A549 (cell line): ENCODE measurements around the gene CRYBG3. TPM values are rescaled to one million over a fixed set of nuclear protein-coding genes. Genes with fewer than 3 reads are reported as not detected.

Experiments used
- ATAC-seq, 2 experiments: fragments of 200-7000 bp in 1 of 2; fragments of >200 bp in 1 of 2; cut with Nextera tagmentation in 1 of 2; cut with Tn5 transposase in 1 of 2; 3 replicates each; pipeline versions ENCODE4 v1.8.0 to v1.9.1; 2018 to 2020; ENCODE audit warnings: mild to moderate bottlenecking in 1 of 2, moderate library complexity in 1 of 2
- CTCF ChIA-PET: fragments of 300-600 bp; sonication (Branson Sonifier 250); formaldehyde crosslinking; extraction: SDS; loops from one replicate; lab custom pipeline; 2021; ENCODE audit warnings: antibody characterized with exemption, inconsistent platforms; lab: Yijun Ruan, JAX
- POLR2A ChIA-PET: fragments of 350-600 bp; formaldehyde crosslinking; extraction: SDS; loops from one replicate; lab custom pipeline; 2021; ENCODE audit warnings: antibody characterized with exemption, inconsistent platforms; lab: Yijun Ruan, JAX
- DNase-seq, 2 experiments: peaks; one replicate each; pipeline versions ENCODE4 v3.0.0 to v3.0.0-alpha.2; 2011 to 2016; ENCODE audit warnings: low read depth in 1 of 2, low spot score in 1 of 2
- FAIRE-seq: peaks from 2 replicates; lab custom pipeline; 2011; peaks lifted over from hg19 to GRCh38; lab: Jason Lieb, UNC
- H3K27ac ChIP-seq, 2 experiments: fragments of >200 bp; sonication (Bioruptor Twin); formaldehyde crosslinking; 3 replicates each; pipeline ENCODE4 v1.5.1; 2016 to 2017
- H3K4me1 ChIP-seq: fragments of >200 bp; sonication (Bioruptor Twin); formaldehyde crosslinking; 3 replicates; pipeline ENCODE4 v1.6.1; 2016
- H3K4me2 ChIP-seq: fragments of >200 bp; sonication (Bioruptor Twin); formaldehyde crosslinking; 3 replicates; pipeline ENCODE4 v1.6.1; 2016
- H3K4me3 ChIP-seq: fragments of >200 bp; sonication (Bioruptor Twin); formaldehyde crosslinking; 3 replicates; pipeline ENCODE4 v1.5.1; 2016
- H3K9me3 ChIP-seq: fragments of >200 bp; sonication (Bioruptor Twin); formaldehyde crosslinking; 3 replicates; pipeline ENCODE4 v1.6.1; 2016
- BCL3 ChIP-seq: fragments of >200 bp; sonication (Bioruptor Twin); formaldehyde crosslinking; IDR thresholded peaks from 3 replicates; pipeline ENCODE4 v1.6.1; 2016
- BHLHE40 ChIP-seq: IDR thresholded peaks from 2 replicates; pipeline ENCODE4 v1.6.1; 2012; ENCODE audit warnings: low read depth, low read length, inconsistent platforms
- CEBPB ChIP-seq, 2 experiments: fragments of >200 bp in 1 of 2; sonication (Bioruptor Twin) in 1 of 2; formaldehyde crosslinking in 1 of 2; IDR thresholded peaks; 2 replicates each; pipeline ENCODE4 v1.6.1; 2012 to 2016
- CTCF ChIP-seq: fragments of >200 bp; sonication (Bioruptor Twin); formaldehyde crosslinking; IDR thresholded peaks from 3 replicates; pipeline ENCODE4 v1.5.1; 2016
- EHF ChIP-seq: fragments of 250-450 bp; sonication (Bioruptor Pico); IDR thresholded peaks from 2 replicates; pipeline ENCODE4 v1.5.0; 2020; ENCODE audit warnings: mild to moderate bottlenecking
- EP300 ChIP-seq, 2 experiments: fragments of >200 bp; sonication (Bioruptor Twin); formaldehyde crosslinking; IDR thresholded peaks; 2 replicates in 1 of 2; 3 replicates in 1 of 2; pipeline ENCODE4 v1.6.1; 2016 to 2017
- FOSB ChIP-seq: fragments of 250-450 bp; sonication (Bioruptor Pico); IDR thresholded peaks from 2 replicates; pipeline ENCODE4 v1.5.0; 2020; ENCODE audit warnings: mild to moderate bottlenecking, moderate library complexity
- FOSL2 ChIP-seq, 2 experiments: fragments of 450-650 bp in 1 of 2; fragments of >200 bp in 1 of 2; sonication (Bioruptor Twin) in 1 of 2; formaldehyde crosslinking; IDR thresholded peaks; 2 replicates each; pipeline versions ENCODE4 v1.5.0 to v1.6.1; 2016 to 2020; ENCODE audit warnings: mild to moderate bottlenecking in 1 of 2, moderate library complexity in 1 of 2
- HEYL ChIP-seq: fragments of 250-450 bp; sonication (Bioruptor Pico); IDR thresholded peaks from 2 replicates; pipeline ENCODE4 v1.8.0; 2021; ENCODE audit warnings: mild to moderate bottlenecking, moderate library complexity
- HOXA7 ChIP-seq: fragments of 250-450 bp; sonication (Bioruptor Pico); IDR thresholded peaks from 2 replicates; pipeline ENCODE4 v1.5.0; 2020; ENCODE audit warnings: mild to moderate bottlenecking, moderate library complexity
- HOXB5 ChIP-seq: fragments of 250-450 bp; sonication (Bioruptor Pico); IDR thresholded peaks from 2 replicates; pipeline ENCODE4 v1.5.0; 2020; ENCODE audit warnings: mild to moderate bottlenecking, moderate library complexity
- JUN ChIP-seq, 2 experiments: fragments of >200 bp; sonication (Bioruptor Twin); formaldehyde crosslinking; IDR thresholded peaks; 2 replicates in 1 of 2; 3 replicates in 1 of 2; pipeline ENCODE4 v1.6.1; 2016 to 2017
- MAX ChIP-seq: IDR thresholded peaks from 2 replicates; pipeline ENCODE4 v1.6.1; 2012
- NR3C1 ChIP-seq: fragments of >200 bp; sonication (Bioruptor Twin); formaldehyde crosslinking; IDR thresholded peaks from 3 replicates; pipeline ENCODE4 v1.6.1; 2017
- REST ChIP-seq: fragments of 200-600 bp; sonication (generic); IDR thresholded peaks from 2 replicates; pipeline ENCODE4 v1.6.1; 2016; ENCODE audit warnings: antibody characterized with exemption, mild to moderate bottlenecking, moderate library complexity
- RNF2 ChIP-seq: fragments of 200-600 bp; sonication (generic); IDR thresholded peaks from 2 replicates; pipeline ENCODE4 v1.6.1; 2016; ENCODE audit warnings: low read depth, mild to moderate bottlenecking, antibody characterized with exemption, moderate library complexity, borderline replicate concordance
- SREBF2 ChIP-seq: fragments of 450-650 bp; IDR thresholded peaks from 2 replicates; pipeline ENCODE4 v1.6.1; 2014; ENCODE audit warnings: mild to moderate bottlenecking, moderate library complexity
- TFCP2L1 ChIP-seq: fragments of 250-450 bp; sonication (Bioruptor Pico); IDR thresholded peaks from 2 replicates; pipeline ENCODE4 v1.5.0; 2021; ENCODE audit warnings: mild to moderate bottlenecking
- TP53 ChIP-seq: fragments of 250-450 bp; sonication (Bioruptor Pico); IDR thresholded peaks from 2 replicates; pipeline ENCODE4 v1.5.0; 2021; ENCODE audit warnings: mild to moderate bottlenecking, moderate library complexity
- USF2 ChIP-seq: fragments of 450-650 bp; IDR thresholded peaks from 2 replicates; pipeline ENCODE4 v1.6.1; 2014; ENCODE audit warnings: antibody characterized with exemption
- WGBS: methylation state at CpG from one replicate; pipeline ENCODE4 v1.1.6; 2017; ENCODE audit errors: missing lambda C conversion rate; 5-methylcytosine and 5-hydroxymethylcytosine counted together
- polyA plus RNA-seq, 4 experiments: library from polyadenylated mRNA; depleted of rRNA in 3 of 4; stranded (reverse); fragments of >200 nt; fragmentation: RNase III in 1 of 4; extraction: RNeasy Plus Mini Kit Qiagen cat#74134 plus additional on column Dnase treatment in 1 of 4; gene quantifications; 2 replicates in 3 of 4; 3 replicates in 1 of 4; pipeline ENCODE4 v1.2.3, GENCODE V29; 2011 to 2017

CRYBG3 gene
- polyA plus RNA-seq, 2 of the 4 experiments (the other 2 are of a cell fraction) = 3.6 to 8.7 TPM

GRCh38 chr3:97954228-97954827 is 132.5 kb downstream of the CRYBG3 start:
- 91% methylated on average over 9 of the region's 9 CpGs for WGBS
- no peak for FAIRE-seq
- POLR2A ChIA-PET = no interaction called here

GRCh38 chr3:97956051-97956450 is 134.2 kb downstream of the CRYBG3 start:
- Histone ChIP-seq H3K4me1 (no peaks in the 10 kb centered on the region), H3K9me3 (no peaks in the 10 kb centered on the region), H3K4me2 (no peak overlapping the region), H3K27ac (no peak overlapping the region), H3K4me3 (no peak overlapping the region)
- ChIA-PET POLR2A (no interaction called here), CTCF (interaction anchor here (1.0 to 1.4 kb wide), 3 partner anchors 13 to 70 kb away, joined by 3 to 5 read pairs (median 4); no protein-coding TSS in a partner anchor)
- no peak for ATAC-seq
- DNase-seq = no peak
- 83% methylated on average over 3 of the region's 3 CpGs for WGBS
- no peak for TF ChIP-seq FOSB (CRISPR knock-in tag)
- FAIRE-seq = no peak

More at GRCh38 chr3:97954228-97954827, 132.5 kb downstream of the CRYBG3 start:
- no peak for DNase-seq
- peak in 1 of 2 experiments; percentile 32; a peak in 2 of 6 replicates for ATAC-seq
- Histone ChIP-seq H3K4me3 (no peak overlapping the region), H3K4me2 (no peak overlapping the region), H3K4me1 (no peaks in the 10 kb centered on the region), H3K9me3 (no peaks in the 10 kb centered on the region), H3K27ac (no peak overlapping the region)
- no peak for TF ChIP-seq RNF2
- no peak for TF ChIP-seq HOXB5 (CRISPR knock-in tag)
- no peak for TF ChIP-seq CTCF
- no peak for TF ChIP-seq EHF
- TF ChIP-seq JUN (IDR thresholded peaks at IDR 0.05) = no peak
- no peak for TF ChIP-seq REST
- TF ChIP-seq BCL3 = no peak
- no peak for TF ChIP-seq HOXA7
- no peak for TF ChIP-seq SREBF2
- TF ChIP-seq TP53 = no peak
- CTCF ChIA-PET = no interaction called here

GRCh38 chr3:97957617-97958311 is 136.0 kb downstream of the CRYBG3 start:
- FAIRE-seq (no peak), ATAC-seq (no peak; a peak in 2 of 6 replicates), DNase-seq (no peak)
- H3K4me2 ChIP-seq = no peak overlapping the region
- ChIA-PET CTCF (no interaction called here), POLR2A (no interaction called here)
- H3K27ac ChIP-seq = no peak overlapping the region
- no peaks in the 10 kb centered on the region for H3K9me3 ChIP-seq
- WGBS = 72% methylated on average over 8 of the region's 8 CpGs
- no peaks in the 10 kb centered on the region for H3K4me1 ChIP-seq
- no peak overlapping the region for H3K4me3 ChIP-seq
- TF ChIP-seq BHLHE40 (no peak), USF2 (no peak), HEYL (CRISPR knock-in tag) (no peak), JUN (IDR thresholded peaks at IDR 0.05) (no peak), NR3C1 (no peak), FOSL2 (IDR thresholded peaks at IDR 0.05) (no peak), FOSL2 (CRISPR knock-in tag; IDR thresholded peaks at IDR 0.05) (no peak), TFCP2L1 (CRISPR knock-in tag) (no peak), EP300 (IDR thresholded peaks at IDR 0.05) (no peak), REST (no peak), TP53 (no peak), MAX (no peak), CEBPB (IDR thresholded peaks at IDR 0.05) (no peak)
